Central memory CD4-positive, alpha-beta T cell (primary cell): ENCODE measurements around the gene TRAPPC10.

Experiments
- DNase-seq: peaks from one replicate; pipeline ENCODE4 v3.0.0; 2022

TRAPPC10 gene

GRCh38 chr21:43983860-43984420, 28.2 kb upstream of the TRAPPC10 start:
- DNase-seq = no peak

GRCh38 chr21:43984905-43985689, 27.0 kb upstream of the TRAPPC10 start:
- no peak for DNase-seq

GRCh38 chr21:43985690-43986251, 26.3 kb upstream of the TRAPPC10 start:
- DNase-seq = no peak

- DNase-seq = no peak
Observed at GRCh38 chr21:43986544-43987451, 25.3 kb upstream of the TRAPPC10 start.

- no peak for DNase-seq
Observed at GRCh38 chr21:43987509-43987908, 24.6 kb upstream of the TRAPPC10 start.

GRCh38 chr21:43988016-43988415, 24.1 kb upstream of the TRAPPC10 start:
- DNase-seq = no peak

- DNase-seq = no peak
Observed at GRCh38 chr21:43988506-43989230, 23.4 kb upstream of the TRAPPC10 start.

GRCh38 chr21:43989401-43989800, 22.7 kb upstream of the TRAPPC10 start:
- DNase-seq = no peak

- no peak for DNase-seq
Observed at GRCh38 chr21:43991447-43991991, 20.6 kb upstream of the TRAPPC10 start.

- no peak for DNase-seq
Observed at GRCh38 chr21:43992121-43992520, 20.0 kb upstream of the TRAPPC10 start.

GRCh38 chr21:43993420-43993934, 18.6 kb upstream of the TRAPPC10 start:
- no peak for DNase-seq

- no peak for DNase-seq
Observed at GRCh38 chr21:43994085-43994484, 18.0 kb upstream of the TRAPPC10 start.

- DNase-seq = no peak
Observed at GRCh38 chr21:43994646-43995045, 17.5 kb upstream of the TRAPPC10 start.

GRCh38 chr21:43995521-43996105, 16.5 kb upstream of the TRAPPC10 start:
- no peak for DNase-seq

GRCh38 chr21:43997766-43998742, 14.1 kb upstream of the TRAPPC10 start:
- no peak for DNase-seq

- no peak for DNase-seq
Observed at GRCh38 chr21:44000360-44000759, 11.7 kb upstream of the TRAPPC10 start.

- no peak for DNase-seq
Observed at GRCh38 chr21:44002511-44002910, 9.6 kb upstream of the TRAPPC10 start.

- DNase-seq = no peak
Observed at GRCh38 chr21:44003307-44003966, 8.7 kb upstream of the TRAPPC10 start.

- no peak for DNase-seq
Observed at GRCh38 chr21:44005071-44005470, 7.0 kb upstream of the TRAPPC10 start.

GRCh38 chr21:44005593-44005992, 6.5 kb upstream of the TRAPPC10 start:
- DNase-seq = no peak
